ENCODE measurements around the gene YDJC.

GRCh38 chr22:21640810-21641209 is 11.0 kb upstream of the YDJC start:
- no peak for TF ChIP-seq CTCF (conservative IDR thresholded peaks at IDR 0.05; ENCODE audit: low read depth in 2 of 2)
- no peak for TF ChIP-seq EZH2phosphoT487 (IDR thresholded peaks at IDR 0.05; ENCODE audit: unreplicated experiment)
- no peak for TF ChIP-seq ZNF331 (CRISPR knock-in tag; IDR thresholded peaks at IDR 0.05; ENCODE audit: low read depth)
- TF ChIP-seq CREB1 (CRISPR knock-in tag; IDR thresholded peaks at IDR 0.05; ENCODE audit: low read depth): no peak
- no peak for TF ChIP-seq POLR2AphosphoS5 (IDR thresholded peaks at IDR 0.05; ENCODE audit: low read depth)
- TF ChIP-seq REST (IDR thresholded peaks at IDR 0.05; ENCODE audit: unreplicated experiment): no peak
- TF ChIP-seq EZH2 (IDR thresholded peaks at IDR 0.05; ENCODE audit: low read depth, unreplicated experiment): no peak
